GM18909 (cell line): ENCODE results near the gene HSP90AB1.
A peak's percentile ranks its signal among the peaks of the same experiment; 100 is the strongest.
"Not testable (repeated sequence)": the region's sequence is repeated elsewhere in the genome, so short reads cannot be mapped to it uniquely, and the experiment has no call there.

Experiments used
- ATAC-seq: cut with Tn5 transposase; IDR thresholded peaks from one replicate; pipeline ENCODE4 v1.9.1; 2021; ENCODE audit warnings: mild to moderate bottlenecking; ENCODE audit not compliant: unreplicated experiment, poor library complexity

Gene HSP90AB1

GRCh38 chr6:44221961-44222335 is 25.0 kb upstream of the HSP90AB1 start:
- ATAC-seq, result no peak

- no peak for ATAC-seq
Measured at GRCh38 chr6:44222486-44223318, 24.2 kb upstream of the HSP90AB1 start.

DNA sequence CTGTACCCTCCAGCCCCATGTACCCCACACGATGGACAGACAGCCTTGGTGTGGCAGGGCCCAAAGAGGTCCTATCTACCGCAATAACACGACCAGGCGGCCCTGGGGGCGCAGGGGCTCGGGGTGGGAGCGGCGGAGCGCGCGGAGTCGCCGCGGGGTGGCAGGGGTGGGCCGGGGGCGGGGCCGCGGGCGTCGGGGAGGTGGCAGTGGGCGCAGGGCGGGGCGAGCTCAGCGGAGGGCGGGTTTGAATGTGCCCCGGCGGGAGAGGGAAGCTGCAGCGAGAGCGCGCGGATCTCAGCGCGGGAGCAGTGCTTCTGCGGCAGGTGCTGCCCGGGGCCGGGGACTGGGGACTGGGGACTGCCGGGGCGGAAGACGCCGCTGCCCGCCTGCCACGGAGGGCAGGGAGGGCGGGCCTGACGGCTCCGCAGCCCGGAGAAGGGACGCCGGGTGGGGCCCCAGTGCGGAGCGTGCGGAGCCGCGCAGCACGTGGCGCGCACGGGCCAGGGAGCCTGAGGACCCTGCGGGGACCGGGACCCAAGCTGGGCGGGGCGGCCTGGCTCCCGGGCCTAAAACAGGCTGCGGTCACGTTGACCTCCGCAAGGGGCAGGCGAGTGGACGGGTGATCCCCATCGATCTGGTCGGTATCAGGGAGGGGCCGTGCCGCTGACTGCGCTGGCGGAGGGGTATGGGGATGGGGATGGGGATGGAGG is 23.4 kb upstream of the HSP90AB1 start, which contains the start of gene SLC29A1:
Gene SLC29A1, plus strand, starts transcription at position 277 of the 710 bp plus-strand sequence. CDS start 3,719 bp downstream, outside the sequence.
- ATAC-seq, result peak; percentile 43

GRCh38 chr6:44224029-44224964 is 22.6 kb upstream of the HSP90AB1 start:
- ATAC-seq, result peak; percentile 15

DNA sequence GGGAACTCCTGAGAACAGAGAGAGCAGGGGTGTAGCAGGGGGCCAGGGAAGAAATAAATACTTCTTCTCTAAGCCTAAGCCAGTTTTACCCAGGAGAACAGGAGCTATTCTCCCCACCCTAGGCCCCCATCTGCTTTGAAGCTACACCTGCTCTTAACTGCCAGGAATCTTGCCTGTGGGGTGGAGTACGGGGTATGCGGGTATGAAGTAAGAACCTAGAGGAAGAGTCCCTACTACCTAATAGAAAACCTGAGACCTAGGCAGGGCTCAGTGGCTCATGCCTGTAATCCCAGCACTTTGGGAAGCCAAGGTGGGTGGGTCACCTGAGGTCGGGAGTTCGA is 22.0 kb upstream of the HSP90AB1 start:
- ATAC-seq, result no peak

- no peak for ATAC-seq
Measured at GRCh38 chr6:44225579-44226325, 21.1 kb upstream of the HSP90AB1 start.

DNA sequence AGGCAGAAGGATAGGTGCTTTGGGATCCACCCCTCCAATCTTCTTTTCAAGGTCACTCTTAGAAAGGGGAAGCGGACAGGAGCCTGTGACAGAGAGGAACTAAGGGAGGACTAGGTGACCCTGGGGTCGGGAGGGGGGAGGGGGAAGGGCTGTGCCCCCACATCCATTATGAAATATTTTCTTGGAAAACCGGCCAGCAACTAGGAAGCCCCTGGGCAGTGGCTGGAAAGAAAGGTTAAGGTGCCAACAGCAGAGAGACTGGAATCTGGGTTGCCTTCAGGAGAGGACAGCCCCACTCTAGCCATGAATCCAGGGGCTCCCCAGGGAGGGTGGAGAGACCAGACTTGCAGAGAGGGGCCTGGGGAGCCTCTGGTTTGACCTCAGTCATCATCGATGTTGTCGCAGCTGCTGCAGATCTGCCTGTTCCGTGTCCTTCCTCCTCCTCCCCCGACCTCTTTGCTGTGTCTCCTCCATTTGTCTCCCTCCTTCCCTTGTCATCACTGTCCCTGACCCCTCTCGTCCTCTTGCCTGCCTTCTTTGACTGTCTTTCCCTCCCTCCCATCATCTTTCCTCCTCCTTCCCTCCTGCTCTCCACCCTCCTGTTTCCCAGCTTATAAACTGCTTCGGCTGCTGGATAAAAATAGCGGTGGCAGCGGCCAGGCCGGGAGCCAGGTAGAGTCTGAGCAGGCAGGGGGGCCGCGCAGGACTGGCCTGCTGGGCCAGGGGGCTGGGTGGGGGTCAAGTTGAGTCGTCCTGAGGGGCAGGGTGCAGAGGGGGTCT is 20.3 kb upstream of the HSP90AB1 start:
- ATAC-seq, result no peak

DNA sequence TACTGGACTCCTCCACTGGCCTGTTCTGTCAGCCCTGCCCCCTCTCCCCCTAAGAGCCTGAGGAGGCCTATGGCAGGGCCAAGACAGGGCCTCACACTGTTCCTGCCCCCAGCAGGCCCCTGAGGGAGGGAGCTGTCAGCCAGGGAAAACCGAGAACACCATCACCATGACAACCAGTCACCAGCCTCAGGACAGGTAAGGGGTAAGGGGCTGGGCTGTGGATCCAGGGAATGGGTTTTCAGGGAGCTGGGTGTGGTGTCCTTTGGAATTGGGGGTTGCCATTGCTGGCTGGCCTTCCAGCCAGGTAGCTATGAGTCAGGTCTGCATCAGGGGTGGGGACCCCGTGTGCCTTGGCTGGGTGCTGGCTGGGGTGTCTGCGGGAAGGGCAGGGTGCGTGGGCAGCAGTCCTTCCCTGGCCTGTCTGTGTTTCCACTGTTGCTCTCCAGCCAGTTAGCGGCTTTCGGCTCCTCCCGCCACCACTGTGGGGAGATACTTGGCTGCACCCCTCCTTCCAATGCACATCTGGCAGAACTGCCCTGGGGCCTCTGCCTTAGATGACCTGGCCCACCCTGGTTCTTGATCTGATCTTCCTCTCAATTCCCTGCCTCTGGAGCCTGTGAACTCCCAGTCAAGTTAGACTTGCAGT is 19.6 kb upstream of the HSP90AB1 start:
- ATAC-seq, result no peak

- no peak for ATAC-seq
Measured at GRCh38 chr6:44228031-44228430, 18.9 kb upstream of the HSP90AB1 start.

DNA sequence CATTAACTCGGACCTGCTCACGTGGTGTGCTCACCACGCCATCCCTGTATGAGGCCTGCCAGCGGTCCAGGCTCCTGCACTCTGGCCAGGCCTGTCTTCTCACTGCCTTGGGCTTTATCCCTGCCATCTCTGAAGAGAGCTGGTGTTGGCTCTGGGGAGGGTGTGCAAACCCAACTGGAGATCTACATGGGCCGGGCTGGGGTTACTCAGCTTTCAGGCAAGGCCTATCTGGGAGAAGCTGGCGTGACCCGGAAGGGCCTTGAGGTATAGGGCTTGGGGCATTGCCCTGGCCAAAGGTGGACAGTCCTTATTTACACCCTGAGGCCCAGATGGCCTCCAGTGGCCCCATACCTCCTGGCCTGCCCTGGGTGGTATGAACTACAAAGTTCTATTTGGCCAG is 18.5 kb upstream of the HSP90AB1 start:
- ATAC-seq, result no peak

GRCh38 chr6:44228836-44229235 is 18.1 kb upstream of the HSP90AB1 start:
- ATAC-seq, result no peak

DNA sequence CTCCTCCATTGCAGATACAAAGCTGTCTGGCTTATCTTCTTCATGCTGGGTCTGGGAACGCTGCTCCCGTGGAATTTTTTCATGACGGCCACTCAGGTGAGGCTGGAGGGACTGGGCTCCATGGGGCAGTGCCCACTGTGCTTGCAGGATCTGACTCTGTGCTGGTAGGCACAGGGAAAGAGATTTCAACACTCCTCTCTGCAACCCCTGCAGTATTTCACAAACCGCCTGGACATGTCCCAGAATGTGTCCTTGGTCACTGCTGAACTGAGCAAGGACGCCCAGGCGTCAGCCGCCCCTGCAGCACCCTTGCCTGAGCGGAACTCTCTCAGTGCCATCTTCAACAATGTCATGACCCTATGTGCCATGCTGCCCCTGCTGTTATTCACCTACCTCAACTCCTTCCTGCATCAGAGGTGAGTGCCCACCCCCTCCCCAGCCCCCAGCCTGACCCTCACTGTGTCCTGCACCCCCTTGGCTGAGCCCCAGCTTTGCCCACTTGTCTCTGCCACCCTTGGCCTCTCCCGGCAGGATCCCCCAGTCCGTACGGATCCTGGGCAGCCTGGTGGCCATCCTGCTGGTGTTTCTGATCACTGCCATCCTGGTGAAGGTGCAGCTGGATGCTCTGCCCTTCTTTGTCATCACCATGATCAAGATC is 17.4 kb upstream of the HSP90AB1 start:
- ATAC-seq, result no peak

DNA sequence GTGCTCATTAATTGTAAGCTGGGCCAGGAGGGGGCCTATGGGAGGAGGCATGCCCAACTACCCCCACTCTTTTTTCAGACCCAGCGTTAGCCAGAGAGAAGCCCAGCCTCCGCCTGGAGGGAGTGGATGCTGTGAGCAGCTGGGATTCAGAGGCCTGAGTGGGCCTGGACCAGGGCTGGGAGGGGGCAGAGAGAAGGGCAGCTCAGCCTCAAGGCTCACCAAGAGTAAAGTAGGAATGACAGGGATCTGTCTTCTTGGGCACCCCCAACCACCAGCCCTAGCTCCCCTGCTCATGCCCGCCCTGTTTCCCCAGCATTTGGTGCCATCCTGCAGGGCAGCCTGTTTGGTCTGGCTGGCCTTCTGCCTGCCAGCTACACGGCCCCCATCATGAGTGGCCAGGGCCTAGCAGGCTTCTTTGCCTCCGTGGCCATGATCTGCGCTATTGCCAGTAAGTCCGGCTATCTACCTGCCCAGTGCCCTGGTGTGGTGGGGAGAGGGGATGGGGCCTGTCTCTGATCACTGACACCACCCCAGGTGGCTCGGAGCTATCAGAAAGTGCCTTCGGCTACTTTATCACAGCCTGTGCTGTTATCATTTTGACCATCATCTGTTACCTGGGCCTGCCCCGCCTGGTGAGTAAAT is 16.7 kb upstream of the HSP90AB1 start:
- no peak for ATAC-seq

DNA sequence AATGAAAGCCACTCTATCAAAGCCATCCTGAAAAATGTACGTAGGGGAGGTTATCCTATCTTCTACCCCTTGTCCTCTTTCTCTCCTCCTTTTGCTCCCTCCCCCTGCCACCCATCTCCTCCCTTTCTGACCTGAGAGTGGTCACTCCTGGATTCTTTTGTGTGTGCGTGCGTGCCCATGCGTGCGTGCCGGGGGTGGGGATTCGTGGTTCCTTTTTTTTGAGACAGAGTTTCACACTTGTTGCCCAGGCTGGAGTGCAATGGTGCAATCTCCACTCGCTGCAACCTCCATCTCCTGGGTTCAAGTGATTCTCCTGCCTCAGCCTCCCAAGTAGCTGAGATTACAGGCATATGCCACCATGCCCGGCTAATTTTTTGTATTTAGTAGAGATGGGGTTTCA is 15.5 kb upstream of the HSP90AB1 start:
- ATAC-seq, result not testable (repeated sequence)

DNA sequence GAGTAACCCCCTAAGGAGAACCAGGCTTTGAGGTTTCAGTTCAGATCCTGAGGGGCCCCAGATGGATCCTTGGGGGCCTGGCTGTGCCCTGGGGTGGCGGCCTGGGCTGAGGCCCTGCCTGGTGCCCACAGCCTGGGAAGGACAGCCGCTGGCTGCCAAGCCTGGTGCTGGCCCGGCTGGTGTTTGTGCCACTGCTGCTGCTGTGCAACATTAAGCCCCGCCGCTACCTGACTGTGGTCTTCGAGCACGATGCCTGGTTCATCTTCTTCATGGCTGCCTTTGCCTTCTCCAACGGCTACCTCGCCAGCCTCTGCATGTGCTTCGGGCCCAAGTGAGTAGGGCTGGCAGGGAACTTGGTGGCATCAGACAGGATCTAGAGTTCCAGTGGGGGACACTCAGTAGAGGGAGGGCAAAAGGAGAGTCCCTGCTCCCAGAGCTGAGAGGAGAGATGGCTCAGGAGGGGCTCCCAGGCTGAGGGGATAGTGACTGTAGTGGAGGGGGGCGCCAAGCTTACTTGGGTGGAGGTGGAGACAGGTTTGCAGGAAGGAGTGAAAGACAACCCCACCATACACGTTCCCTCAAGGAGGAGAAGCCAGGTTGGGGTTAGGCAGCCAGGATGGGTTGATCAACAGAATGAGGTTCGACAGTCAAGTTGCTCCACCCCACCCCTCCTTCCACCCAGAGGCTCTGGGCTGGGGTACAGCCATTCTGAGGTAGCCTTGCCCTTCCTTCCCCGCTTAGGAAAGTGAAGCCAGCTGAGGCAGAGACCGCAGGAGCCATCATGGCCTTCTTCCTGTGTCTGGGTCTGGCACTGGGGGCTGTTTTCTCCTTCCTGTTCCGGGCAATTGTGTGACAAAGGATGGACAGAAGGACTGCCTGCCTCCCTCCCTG is 14.0 kb upstream of the HSP90AB1 start:
- no peak for ATAC-seq

DNA sequence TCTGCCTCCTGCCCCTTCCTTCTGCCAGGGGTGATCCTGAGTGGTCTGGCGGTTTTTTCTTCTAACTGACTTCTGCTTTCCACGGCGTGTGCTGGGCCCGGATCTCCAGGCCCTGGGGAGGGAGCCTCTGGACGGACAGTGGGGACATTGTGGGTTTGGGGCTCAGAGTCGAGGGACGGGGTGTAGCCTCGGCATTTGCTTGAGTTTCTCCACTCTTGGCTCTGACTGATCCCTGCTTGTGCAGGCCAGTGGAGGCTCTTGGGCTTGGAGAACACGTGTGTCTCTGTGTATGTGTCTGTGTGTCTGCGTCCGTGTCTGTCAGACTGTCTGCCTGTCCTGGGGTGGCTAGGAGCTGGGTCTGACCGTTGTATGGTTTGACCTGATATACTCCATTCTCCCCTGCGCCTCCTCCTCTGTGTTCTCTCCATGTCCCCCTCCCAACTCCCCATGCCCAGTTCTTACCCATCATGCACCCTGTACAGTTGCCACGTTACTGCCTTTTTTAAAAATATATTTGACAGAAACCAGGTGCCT is 13.3 kb upstream of the HSP90AB1 start:
- no peak for ATAC-seq
